Measurements from ENCODE around the gene CEP164.

DNA sequence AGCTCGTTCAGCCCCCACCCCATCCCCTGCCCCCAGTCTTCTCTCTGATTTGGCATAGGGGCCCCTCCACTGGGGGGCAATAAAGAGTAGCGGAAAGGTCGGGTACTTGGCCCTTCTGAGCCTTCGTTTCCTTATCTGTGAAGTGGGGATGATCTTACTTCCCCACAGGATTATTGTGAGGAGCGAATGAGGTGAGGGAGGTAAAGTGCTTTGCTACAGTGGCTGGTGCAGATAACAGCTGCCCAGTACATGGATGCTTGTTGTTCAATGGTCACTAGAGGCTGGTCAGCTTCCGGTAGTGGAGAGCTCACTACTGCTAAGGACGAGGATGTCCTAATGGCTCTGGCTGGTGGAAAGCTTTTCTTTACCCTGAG is 101.2 kb downstream of the CEP164 start:
- TF ChIP-seq CTCF (conservative IDR thresholded peaks at IDR 0.05 in 1 of 2, IDR thresholded peaks at IDR 0.05 in 1 of 2; ENCODE audit: extremely low read depth in 1 of 2, insufficient read depth in 1 of 2, low read depth in 1 of 2, low read length in 2 of 2): no peak
- TF ChIP-seq EZH2 (IDR thresholded peaks at IDR 0.05; ENCODE audit: borderline replicate concordance, low read length): no peak
